Immature natural killer cell (primary cell): ENCODE results near the gene MAPKAPK5. TPM values are rescaled to one million over a fixed set of nuclear protein-coding genes. Genes with fewer than 3 reads are reported as not detected.

Source experiments
- DNase-seq, 3 donors: peaks; one replicate each; pipeline ENCODE4 v3.0.0; 2022; ENCODE audit warnings: mixed read lengths in 1 of 3
- H3K27ac Mint-ChIP-seq, 6 donors: one replicate each; pipeline ENCODE4 v1.8.0; 2020; ENCODE audit warnings: mixed read lengths in 6 of 6, mild to moderate bottlenecking in 5 of 6, inconsistent platforms in 4 of 6, moderate library complexity in 3 of 6
- H3K27me3 Mint-ChIP-seq, 3 donors: one replicate each; pipeline ENCODE4 v1.8.0; 2020 to 2021; ENCODE audit warnings: low read depth in 3 of 3, mild to moderate bottlenecking in 3 of 3, mixed read lengths in 3 of 3, moderate library complexity in 3 of 3, inconsistent platforms in 1 of 3
- H3K36me3 Mint-ChIP-seq, 3 donors: one replicate each; pipeline ENCODE4 v1.8.0; 2020; ENCODE audit warnings: mixed read lengths in 3 of 3, inconsistent platforms in 2 of 3, mild to moderate bottlenecking in 2 of 3
- H3K4me1 Mint-ChIP-seq, 2 donors: one replicate each; pipeline ENCODE4 v1.8.0; 2020; ENCODE audit warnings: inconsistent platforms in 2 of 2, mild to moderate bottlenecking in 2 of 2, mixed read lengths in 2 of 2, moderate library complexity in 1 of 2
- H3K4me3 Mint-ChIP-seq, 5 donors: one replicate each; pipeline ENCODE4 v1.8.0; 2020; ENCODE audit warnings: mild to moderate bottlenecking in 5 of 5, mixed read lengths in 5 of 5, inconsistent platforms in 3 of 5, moderate library complexity in 3 of 5
- H3K9me3 Mint-ChIP-seq, 6 donors: one replicate each; pipeline ENCODE4 v1.8.0; 2020; ENCODE audit warnings: mild to moderate bottlenecking in 6 of 6, mixed read lengths in 6 of 6, inconsistent platforms in 4 of 6, moderate library complexity in 3 of 6
- polyA plus RNA-seq, 3 donors: library from polyadenylated mRNA; unstranded; fragments of 300-500 nt; fragmentation: Illumina TruSeq; gene quantifications; one replicate each; pipeline ENCODE4 v1.2.3, GENCODE V29; 2021

MAPKAPK5 gene
- polyA plus RNA-seq, 3 donors from 2014 or later, result 25.1 to 39.1 (median 36.7) TPM

- DNase-seq, result no peak
- H3K9me3 Mint-ChIP-seq, result no peaks in the 10 kb centered on the region
- H3K4me1 Mint-ChIP-seq, result peaks cover 52 to 59% of the 10 kb centered on the region in 2 donors
- H3K36me3 Mint-ChIP-seq, result peaks cover 0 to 8% (median 3%) of the 10 kb centered on the region in 3 donors
- H3K4me3 Mint-ChIP-seq, result peak overlapping the region; percentile 94 to 100 (median 99)
- H3K27ac Mint-ChIP-seq, result peak overlapping the region; percentile 95 to 99 (median 98)
- peaks cover 4 to 12% (median 4%) of the 10 kb centered on the region in 3 donors for H3K27me3 Mint-ChIP-seq
Measured at GRCh38 chr12:111840807-111841206, 1.2 kb upstream of the MAPKAPK5 start.

GRCh38 chr12:111841236-111841749, 735 bp upstream of the MAPKAPK5 start:
- Mint-ChIP-seq H3K9me3 (no peaks in the 10 kb centered on the region), H3K36me3 (peaks cover 0 to 8% (median 3%) of the 10 kb centered on the region in 3 donors), H3K27me3 (peaks cover 4 to 12% (median 4%) of the 10 kb centered on the region in 3 donors), H3K27ac (peak overlapping the region; percentile 95 to 99 (median 98)), H3K4me3 (peak overlapping the region; percentile 94 to 100 (median 99)), H3K4me1 (peaks cover 52 to 64% of the 10 kb centered on the region in 2 donors)
- DNase-seq, result no peak

- H3K9me3 Mint-ChIP-seq, result no peaks in the 10 kb centered on the region
- peaks cover 58 to 79% of the 10 kb centered on the region in 2 donors for H3K4me1 Mint-ChIP-seq
- peaks cover 2 to 8% (median 2%) of the 10 kb centered on the region in 3 donors for H3K36me3 Mint-ChIP-seq
- peak overlapping the region; percentile 90 to 98 (median 97) for H3K27ac Mint-ChIP-seq
- peaks cover 4 to 13% (median 4%) of the 10 kb centered on the region in 3 donors for H3K27me3 Mint-ChIP-seq
- DNase-seq, result no peak
- H3K4me3 Mint-ChIP-seq, result peak overlapping the region; percentile 85 to 99 (median 94)
Measured at GRCh38 chr12:111842556-111843396, 748 bp downstream of the MAPKAPK5 start.

GRCh38 chr12:111846016-111846415, 4.0 kb downstream of the MAPKAPK5 start:
- Mint-ChIP-seq H3K4me3 (no peak overlapping the region), H3K27me3 (peaks cover 4 to 10% (median 4%) of the 10 kb centered on the region in 3 donors), H3K9me3 (no peaks in the 10 kb centered on the region), H3K4me1 (peaks cover 41 to 70% of the 10 kb centered on the region in 2 donors), H3K27ac (no peak overlapping the region), H3K36me3 (peaks cover 3 to 11% (median 7%) of the 10 kb centered on the region in 3 donors)
- no peak for DNase-seq

- no peaks in the 10 kb centered on the region for H3K9me3 Mint-ChIP-seq
- peaks cover 18 to 42% of the 10 kb centered on the region in 2 donors for H3K4me1 Mint-ChIP-seq
- DNase-seq, result no peak
- H3K36me3 Mint-ChIP-seq, result peaks cover 8 to 15% (median 11%) of the 10 kb centered on the region in 3 donors
- H3K27me3 Mint-ChIP-seq, result peaks cover 0 to 1% (median 0%) of the 10 kb centered on the region in 3 donors
- H3K27ac Mint-ChIP-seq, result no peak overlapping the region
- H3K4me3 Mint-ChIP-seq, result no peak overlapping the region
Measured at GRCh38 chr12:111850526-111850925, 8.5 kb downstream of the MAPKAPK5 start.

GRCh38 chr12:111858186-111858585, 16.2 kb downstream of the MAPKAPK5 start:
- Mint-ChIP-seq H3K9me3 (no peaks in the 10 kb centered on the region), H3K4me1 (peaks cover 17 to 34% of the 10 kb centered on the region in 2 donors), H3K4me3 (no peak overlapping the region), H3K27ac (peak overlapping the region in 1 of 6 donors; percentile 66), H3K27me3 (peaks cover 0 to 1% (median 0%) of the 10 kb centered on the region in 3 donors), H3K36me3 (peaks cover 0 to 3% (median 0%) of the 10 kb centered on the region in 3 donors)
- DNase-seq, result no peak

GRCh38 chr12:111858778-111859177, 16.8 kb downstream of the MAPKAPK5 start:
- no peaks in the 10 kb centered on the region for H3K9me3 Mint-ChIP-seq
- H3K4me1 Mint-ChIP-seq, result peaks cover 19 to 36% of the 10 kb centered on the region in 2 donors
- no peak overlapping the region for H3K4me3 Mint-ChIP-seq
- H3K27ac Mint-ChIP-seq, result no peak overlapping the region
- H3K36me3 Mint-ChIP-seq, result peaks cover 0 to 3% (median 0%) of the 10 kb centered on the region in 3 donors
- DNase-seq, result no peak
- peaks cover 0 to 1% (median 0%) of the 10 kb centered on the region in 3 donors for H3K27me3 Mint-ChIP-seq

GRCh38 chr12:111864913-111865312, 22.9 kb downstream of the MAPKAPK5 start:
- peaks cover 8 to 25% (median 12%) of the 10 kb centered on the region in 3 donors for H3K36me3 Mint-ChIP-seq
- no peaks in the 10 kb centered on the region for H3K9me3 Mint-ChIP-seq
- DNase-seq, result no peak
- no peak overlapping the region for H3K27ac Mint-ChIP-seq
- H3K4me3 Mint-ChIP-seq, result no peak overlapping the region
- H3K27me3 Mint-ChIP-seq, result peaks cover 0 to 2% (median 0%) of the 10 kb centered on the region in 3 donors
- peaks cover 12 to 30% of the 10 kb centered on the region in 2 donors for H3K4me1 Mint-ChIP-seq

- H3K36me3 Mint-ChIP-seq, result peaks cover 22 to 47% (median 29%) of the 10 kb centered on the region in 3 donors
- H3K9me3 Mint-ChIP-seq, result no peaks in the 10 kb centered on the region
- H3K4me3 Mint-ChIP-seq, result no peak overlapping the region
- H3K27ac Mint-ChIP-seq, result peak overlapping the region in 2 of 6 donors; percentile 36 to 46
- H3K4me1 Mint-ChIP-seq, result peaks cover 5 to 13% of the 10 kb centered on the region in 2 donors
- peaks cover 0 to 2% (median 0%) of the 10 kb centered on the region in 3 donors for H3K27me3 Mint-ChIP-seq
- DNase-seq, result no peak
Measured at GRCh38 chr12:111867531-111867930, 25.5 kb downstream of the MAPKAPK5 start.

GRCh38 chr12:111868676-111869588, 26.9 kb downstream of the MAPKAPK5 start:
- Mint-ChIP-seq H3K9me3 (no peaks in the 10 kb centered on the region), H3K4me1 (peaks cover 0 to 5% of the 10 kb centered on the region in 2 donors), H3K36me3 (peaks cover 25 to 56% (median 34%) of the 10 kb centered on the region in 3 donors), H3K27me3 (peaks cover 0 to 2% (median 0%) of the 10 kb centered on the region in 3 donors), H3K4me3 (no peak overlapping the region), H3K27ac (no peak overlapping the region)
- DNase-seq, result no peak

- no peaks in the 10 kb centered on the region for H3K9me3 Mint-ChIP-seq
Measured at GRCh38 chr12:111869671-111870070, 27.6 kb downstream of the MAPKAPK5 start.

GRCh38 chr12:111870216-111870615, 28.2 kb downstream of the MAPKAPK5 start:
- no peak overlapping the region for H3K4me3 Mint-ChIP-seq
- peaks cover 25 to 54% (median 34%) of the 10 kb centered on the region in 3 donors for H3K36me3 Mint-ChIP-seq
- no peaks in the 10 kb centered on the region for H3K9me3 Mint-ChIP-seq
- peak overlapping the region in 1 of 6 donors; percentile 26 for H3K27ac Mint-ChIP-seq
- peaks cover 0 to 5% of the 10 kb centered on the region in 2 donors for H3K4me1 Mint-ChIP-seq
- no peak for DNase-seq
- peaks cover 0 to 2% (median 0%) of the 10 kb centered on the region in 3 donors for H3K27me3 Mint-ChIP-seq

More at GRCh38 chr12:111869671-111870070, 27.6 kb downstream of the MAPKAPK5 start:
- Mint-ChIP-seq H3K27me3 (peaks cover 0 to 2% (median 0%) of the 10 kb centered on the region in 3 donors), H3K4me1 (peaks cover 0 to 5% of the 10 kb centered on the region in 2 donors), H3K27ac (no peak overlapping the region), H3K36me3 (peaks cover 25 to 56% (median 34%) of the 10 kb centered on the region in 3 donors), H3K4me3 (no peak overlapping the region)
- DNase-seq, result no peak

GRCh38 chr12:111870706-111871105, 28.7 kb downstream of the MAPKAPK5 start:
- peaks cover 25 to 52% (median 34%) of the 10 kb centered on the region in 3 donors for H3K36me3 Mint-ChIP-seq
- H3K4me1 Mint-ChIP-seq, result peaks cover 0 to 5% of the 10 kb centered on the region in 2 donors
- no peaks in the 10 kb centered on the region for H3K27me3 Mint-ChIP-seq
- H3K9me3 Mint-ChIP-seq, result no peaks in the 10 kb centered on the region
- H3K27ac Mint-ChIP-seq, result no peak overlapping the region
- H3K4me3 Mint-ChIP-seq, result no peak overlapping the region
- DNase-seq, result no peak
